Measurements from ENCODE around the gene ZFHX3.
"Not testable (repeated sequence)": the region's sequence is repeated elsewhere in the genome, so short reads cannot be mapped to it uniquely, and the experiment has no call there.

ZFHX3 gene

GRCh38 chr16:73047536-73048291, at the start of gene ZFHX3:
TSS of gene ZFHX3 (minus strand) at chr16:73048128. CDS start at chr16:72960145, 87,983 bp downstream.
- no peaks in the 10 kb centered on the region for H3K9me3 Mint-ChIP-seq
- peaks cover 7% of the 10 kb centered on the region for H3K4me1 Mint-ChIP-seq
- H3K36me3 Mint-ChIP-seq, result no peaks in the 10 kb centered on the region
- H3K27ac Mint-ChIP-seq, result no peak within 1 kb of the TSS
- CTCF ChIA-PET, result no interaction called here
- peaks cover 48% of the 10 kb centered on the region for H3K27me3 Mint-ChIP-seq
- peak; percentile 66 for DNase-seq
- peak within 1 kb of the TSS; percentile 66 for H3K4me3 Mint-ChIP-seq

GRCh38 chr16:73096510-73096909, 48.6 kb upstream of the ZFHX3 start:
- CTCF ChIA-PET, result interaction anchor here (0.6 to 0.7 kb wide), 2 partner anchors 100 to 240 kb away, joined by 3 read pairs; no protein-coding TSS in a partner anchor
- no peaks in the 10 kb centered on the region for H3K36me3 Mint-ChIP-seq
- no peak overlapping the region for H3K4me3 Mint-ChIP-seq
- peaks cover 9% of the 10 kb centered on the region for H3K27me3 Mint-ChIP-seq
- DNase-seq, result no peak
- no peaks in the 10 kb centered on the region for H3K9me3 Mint-ChIP-seq
- peaks cover 11% of the 10 kb centered on the region for H3K4me1 Mint-ChIP-seq
- no peak overlapping the region for H3K27ac Mint-ChIP-seq

GRCh38 chr16:73095885-73096421, 48.0 kb upstream of the ZFHX3 start:
- CTCF ChIA-PET, result interaction anchor here (0.6 to 0.7 kb wide), 2 partner anchors 100 to 240 kb away, joined by 3 read pairs; no protein-coding TSS in a partner anchor
- H3K4me1 Mint-ChIP-seq, result peaks cover 11% of the 10 kb centered on the region
- no peaks in the 10 kb centered on the region for H3K9me3 Mint-ChIP-seq
- peaks cover 9% of the 10 kb centered on the region for H3K27me3 Mint-ChIP-seq
- no peak overlapping the region for H3K27ac Mint-ChIP-seq
- DNase-seq, result no peak
- no peaks in the 10 kb centered on the region for H3K36me3 Mint-ChIP-seq
- H3K4me3 Mint-ChIP-seq, result no peak overlapping the region

GRCh38 chr16:73095142-73095820, 47.4 kb upstream of the ZFHX3 start:
- CTCF ChIA-PET, result no interaction called here
- no peaks in the 10 kb centered on the region for H3K36me3 Mint-ChIP-seq
- H3K27ac Mint-ChIP-seq, result no peak overlapping the region
- H3K9me3 Mint-ChIP-seq, result no peaks in the 10 kb centered on the region
- no peak for DNase-seq
- peaks cover 9% of the 10 kb centered on the region for H3K27me3 Mint-ChIP-seq
- peaks cover 11% of the 10 kb centered on the region for H3K4me1 Mint-ChIP-seq
- no peak overlapping the region for H3K4me3 Mint-ChIP-seq

- Mint-ChIP-seq H3K27ac (no peak overlapping the region), H3K36me3 (no peaks in the 10 kb centered on the region), H3K9me3 (no peaks in the 10 kb centered on the region)
These were observed 46.4 kb upstream of the ZFHX3 start for GRCh38 chr16:73094371-73094770.

GRCh38 chr16:73093146-73094144, 45.5 kb upstream of the ZFHX3 start:
- H3K36me3 Mint-ChIP-seq, result no peaks in the 10 kb centered on the region
- no peak for DNase-seq
- no peak overlapping the region for H3K4me3 Mint-ChIP-seq
- CTCF ChIA-PET, result no interaction called here
- H3K9me3 Mint-ChIP-seq, result no peaks in the 10 kb centered on the region
- H3K27me3 Mint-ChIP-seq, result peaks cover 6% of the 10 kb centered on the region
- H3K27ac Mint-ChIP-seq, result no peak overlapping the region
- H3K4me1 Mint-ChIP-seq, result peaks cover 11% of the 10 kb centered on the region

More at GRCh38 chr16:73094371-73094770, 46.4 kb upstream of the ZFHX3 start:
- CTCF ChIA-PET, result no interaction called here
- H3K4me3 Mint-ChIP-seq, result no peak overlapping the region
- no peak for DNase-seq
- H3K27me3 Mint-ChIP-seq, result peaks cover 9% of the 10 kb centered on the region
- H3K4me1 Mint-ChIP-seq, result peaks cover 11% of the 10 kb centered on the region

- peak; percentile 24 for DNase-seq
- Mint-ChIP-seq H3K4me1 (peaks cover 11% of the 10 kb centered on the region), H3K27me3 (peaks cover 5% of the 10 kb centered on the region), H3K9me3 (no peaks in the 10 kb centered on the region), H3K36me3 (no peaks in the 10 kb centered on the region), H3K27ac (peak overlapping the region; percentile 78), H3K4me3 (no peak overlapping the region)
- CTCF ChIA-PET, result no interaction called here
These were observed 44.4 kb upstream of the ZFHX3 start for GRCh38 chr16:73092236-73092781.

- H3K4me1 Mint-ChIP-seq, result peaks cover 11% of the 10 kb centered on the region
- no peaks in the 10 kb centered on the region for H3K27me3 Mint-ChIP-seq
- CTCF ChIA-PET, result no interaction called here
- H3K9me3 Mint-ChIP-seq, result no peaks in the 10 kb centered on the region
- no peak overlapping the region for H3K4me3 Mint-ChIP-seq
- no peak for DNase-seq
- H3K36me3 Mint-ChIP-seq, result no peaks in the 10 kb centered on the region
- no peak overlapping the region for H3K27ac Mint-ChIP-seq
These were observed 43.2 kb upstream of the ZFHX3 start for GRCh38 chr16:73091174-73091573.

- Mint-ChIP-seq H3K9me3 (no peaks in the 10 kb centered on the region), H3K4me3 (no peak overlapping the region), H3K4me1 (peaks cover 11% of the 10 kb centered on the region), H3K27ac (no peak overlapping the region), H3K36me3 (no peaks in the 10 kb centered on the region), H3K27me3 (no peaks in the 10 kb centered on the region)
- no peak for DNase-seq
- CTCF ChIA-PET, result no interaction called here
These were observed 41.5 kb upstream of the ZFHX3 start for GRCh38 chr16:73089420-73089819.

GRCh38 chr16:73086108-73086507, 38.2 kb upstream of the ZFHX3 start:
- CTCF ChIA-PET, result interaction anchor here (0.8 kb wide), 1 partner anchor 19 kb away, joined by 3 read pairs; no protein-coding TSS in a partner anchor
- Mint-ChIP-seq H3K4me3 (no peak overlapping the region), H3K36me3 (no peaks in the 10 kb centered on the region), H3K27me3 (no peaks in the 10 kb centered on the region), H3K27ac (no peak overlapping the region), H3K9me3 (no peaks in the 10 kb centered on the region), H3K4me1 (no peaks in the 10 kb centered on the region)
- DNase-seq, result no peak

- Mint-ChIP-seq H3K9me3 (no peaks in the 10 kb centered on the region), H3K4me3 (no peak overlapping the region), H3K36me3 (no peaks in the 10 kb centered on the region), H3K27me3 (peaks cover 6% of the 10 kb centered on the region), H3K4me1 (no peaks in the 10 kb centered on the region), H3K27ac (no peak overlapping the region)
- no peak for DNase-seq
- CTCF ChIA-PET, result no interaction called here
These were observed 35.3 kb upstream of the ZFHX3 start for GRCh38 chr16:73083271-73083670.

- H3K27me3 Mint-ChIP-seq, H3K4me1 Mint-ChIP-seq, CTCF ChIA-PET, H3K36me3 Mint-ChIP-seq, H3K27ac Mint-ChIP-seq, DNase-seq, H3K4me3 Mint-ChIP-seq, H3K9me3 Mint-ChIP-seq: not testable (repeated sequence)
These were observed 34.7 kb upstream of the ZFHX3 start for GRCh38 chr16:73082634-73083051.

- no peaks in the 10 kb centered on the region for H3K36me3 Mint-ChIP-seq
- no peaks in the 10 kb centered on the region for H3K4me1 Mint-ChIP-seq
- no peaks in the 10 kb centered on the region for H3K9me3 Mint-ChIP-seq
- no peak overlapping the region for H3K4me3 Mint-ChIP-seq
- no peak for DNase-seq
- peaks cover 9% of the 10 kb centered on the region for H3K27me3 Mint-ChIP-seq
- H3K27ac Mint-ChIP-seq, result no peak overlapping the region
- CTCF ChIA-PET, result no interaction called here
These were observed 33.0 kb upstream of the ZFHX3 start for GRCh38 chr16:73080931-73081330.
